OCI-LY3 (cell line): ENCODE data around the gene SDK2.

Source experiments
- H2AFZ ChIP-seq: fragments of 200-600, 300-600 bp; shearing (Covaris generic); 2 replicates; pipeline ENCODE4 v1.6.0; 2014; ENCODE audit warnings: antibody characterized with exemption, low read depth, low read length
- H3K27ac ChIP-seq: fragments of 200-600, 300-600 bp; sonication (generic); 2 replicates; pipeline ENCODE4 v1.5.1; 2014; ENCODE audit warnings: mild to moderate bottlenecking, low read length, moderate library complexity, mixed read lengths
- H3K27me3 ChIP-seq: fragments of 200-600, 300-600 bp; sonication (generic); 2 replicates; pipeline ENCODE4 v1.6.1; 2014; ENCODE audit warnings: low read depth, low read length, mixed read lengths
- H3K36me3 ChIP-seq: fragments of 200-600, 300-600 bp; sonication (generic); replicated peaks from 2 replicates; pipeline ENCODE3; 2014; ENCODE audit warnings: low read depth, low read length, mixed read lengths
- H3K4me1 ChIP-seq: fragments of 300-600, 200-600 bp; sonication (generic); 2 replicates; pipeline ENCODE4 v1.6.1; 2014; ENCODE audit warnings: low read length, mixed read lengths
- H3K4me2 ChIP-seq: fragments of 200-600, 300-600 bp; sonication (generic); 2 replicates; pipeline ENCODE4 v1.6.1; 2014; ENCODE audit warnings: low read length, mixed read lengths
- H3K4me3 ChIP-seq: fragments of 300-600, 200-600 bp; sonication (generic); 2 replicates; pipeline ENCODE4 v1.5.1; 2014; ENCODE audit warnings: antibody characterized with exemption, mild to moderate bottlenecking, low read length, moderate library complexity
- H3K79me2 ChIP-seq: fragments of 300-600, 200-600 bp; shearing (Covaris generic); 2 replicates; pipeline ENCODE4 v1.6.1; 2014; ENCODE audit warnings: mild to moderate bottlenecking, low read length, mixed read lengths
- H3K9ac ChIP-seq: fragments of 300-600, 200-600 bp; shearing (Covaris generic); 2 replicates; pipeline ENCODE4 v1.6.0; 2014; ENCODE audit warnings: mild to moderate bottlenecking, low read length, moderate library complexity
- H3K9me3 ChIP-seq: fragments of 200-600, 300-600 bp; shearing (Covaris generic); 2 replicates; pipeline ENCODE4 v1.6.1; 2014; ENCODE audit warnings: low read length, mixed read lengths; ENCODE audit not compliant: insufficient read depth
- H4K20me1 ChIP-seq: fragments of 200-600, 300-600 bp; sonication (generic); 2 replicates; pipeline ENCODE4 v1.6.1; 2016; ENCODE audit warnings: low read length, mixed read lengths; ENCODE audit not compliant: insufficient read depth
- CTCF ChIP-seq: fragments of 200-600, 300-600 bp; sonication (generic); IDR thresholded peaks from 2 replicates; pipeline ENCODE4 v1.5.1; 2014; ENCODE audit warnings: antibody characterized with exemption, low read length, low read depth
- EZH2phosphoT487 ChIP-seq: fragments of 200-600 bp; shearing (Covaris generic); IDR thresholded peaks from 2 replicates; pipeline ENCODE4 v1.6.1; 2018; ENCODE audit warnings: antibody characterized with exemption, mixed run types, low read depth

SDK2 gene

GRCh38 chr17:73611630-73612029 is 32.6 kb downstream of the SDK2 start:
- no peaks in the 10 kb centered on the region for H3K4me1 ChIP-seq
- no peaks in the 10 kb centered on the region for H4K20me1 ChIP-seq
- TF ChIP-seq EZH2phosphoT487 (no peak), CTCF (no peak)
- no peak overlapping the region for H3K4me2 ChIP-seq
- H3K27ac ChIP-seq, result no peak overlapping the region
- no peaks in the 10 kb centered on the region for H3K9me3 ChIP-seq
- H3K36me3 ChIP-seq, result no peaks in the 10 kb centered on the region
- 0 out of 2 replicates have a peak, but pooled peaks cover 3% of the 10 kb centered on the region for H3K27me3 ChIP-seq
- no peak overlapping the region for H2AFZ ChIP-seq
- H3K79me2 ChIP-seq, result no peaks in the 10 kb centered on the region
- no peak overlapping the region for H3K4me3 ChIP-seq
- no peak overlapping the region for H3K9ac ChIP-seq

- Histone ChIP-seq H3K27ac (no peak overlapping the region), H3K9me3 (no peaks in the 10 kb centered on the region), H3K9ac (no peak overlapping the region), H3K36me3 (no peaks in the 10 kb centered on the region), H3K4me3 (no peak overlapping the region), H3K4me2 (no peak overlapping the region), H3K27me3 (0 out of 2 replicates have a peak, but pooled peaks cover 3% of the 10 kb centered on the region), H4K20me1 (no peaks in the 10 kb centered on the region), H2AFZ (no peak overlapping the region), H3K79me2 (no peaks in the 10 kb centered on the region), H3K4me1 (no peaks in the 10 kb centered on the region)
- TF ChIP-seq CTCF (no peak), EZH2phosphoT487 (no peak)
Observed at GRCh38 chr17:73610331-73610911, 33.8 kb downstream of the SDK2 start.

- H2AFZ ChIP-seq, result no peak overlapping the region
- no peaks in the 10 kb centered on the region for H3K79me2 ChIP-seq
- no peak overlapping the region for H3K4me3 ChIP-seq
- no peaks in the 10 kb centered on the region for H3K4me1 ChIP-seq
- H3K27ac ChIP-seq, result no peak overlapping the region
- no peak overlapping the region for H3K4me2 ChIP-seq
- H4K20me1 ChIP-seq, result no peaks in the 10 kb centered on the region
- no peaks in the 10 kb centered on the region for H3K9me3 ChIP-seq
- no peak overlapping the region for H3K9ac ChIP-seq
- TF ChIP-seq EZH2phosphoT487 (no peak), CTCF (no peak)
- 0 out of 2 replicates have a peak, but pooled peaks cover 3% of the 10 kb centered on the region for H3K27me3 ChIP-seq
- no peaks in the 10 kb centered on the region for H3K36me3 ChIP-seq
Observed at GRCh38 chr17:73609758-73610157, 34.5 kb downstream of the SDK2 start.

GRCh38 chr17:73609060-73609459 is 35.2 kb downstream of the SDK2 start:
- H3K4me1 ChIP-seq, result no peaks in the 10 kb centered on the region
- no peaks in the 10 kb centered on the region for H3K36me3 ChIP-seq
- TF ChIP-seq CTCF (no peak), EZH2phosphoT487 (no peak)
- H4K20me1 ChIP-seq, result no peaks in the 10 kb centered on the region
- H3K9ac ChIP-seq, result no peak overlapping the region
- H3K27me3 ChIP-seq, result 0 out of 2 replicates have a peak, but pooled peaks cover 3% of the 10 kb centered on the region
- no peak overlapping the region for H3K27ac ChIP-seq
- H3K9me3 ChIP-seq, result no peaks in the 10 kb centered on the region
- H3K79me2 ChIP-seq, result no peaks in the 10 kb centered on the region
- no peak overlapping the region for H3K4me2 ChIP-seq
- H2AFZ ChIP-seq, result no peak overlapping the region
- H3K4me3 ChIP-seq, result no peak overlapping the region
